K562 (cell line): ENCODE data around the gene PDPK1. TPM values are rescaled to one million over a fixed set of nuclear protein-coding genes. Genes with fewer than 3 reads are reported as not detected.

ENCODE experiments used
- ATAC-seq: fragments of 200-7000 bp; cut with Tn5 transposase; 3 replicates; pipeline ENCODE4 v1.9.1; 2020; ENCODE audit warnings: moderate library complexity
- BruUV-seq: library from RNA; stranded (reverse); fragments of 400-500 nt; replicated peaks from 2 replicates; lab custom pipeline; 2021; lab: Mats Ljungman, UMichigan
- CTCF ChIA-PET: fragments of 300-600 bp; formaldehyde crosslinking; extraction: SDS; loops from one replicate; lab custom pipeline; 2021; ENCODE audit warnings: low intra/inter-chr PET ratio; lab: Yijun Ruan, JAX
- POLR2A ChIA-PET: fragments of 300-600, 350-650 bp; sonication (Branson Sonifier 250); formaldehyde crosslinking; extraction: SDS; loops from one replicate; lab custom pipeline; 2021; ENCODE audit warnings: antibody characterized with exemption, inconsistent platforms; lab: Yijun Ruan, JAX
- DNase-seq, 4 experiments: peaks; one replicate each; pipeline versions ENCODE4 v3.0.0 to v3.0.0-alpha.2; 2011 to 2018; ENCODE audit warnings: low spot score in 3 of 4, mixed read lengths in 3 of 4; ENCODE audit errors: extremely low read depth in 1 of 4
- FAIRE-seq: peaks from 2 replicates; lab custom pipeline; 2011; peaks lifted over from hg19 to GRCh38; lab: Jason Lieb, UNC
- H2AFZ ChIP-seq: 2 replicates; pipeline ENCODE4 v1.6.0; 2011; ENCODE audit warnings: low read depth, low read length, control low read depth, inconsistent platforms
- H3K27ac ChIP-seq: fragments of 200-600 bp; 3 replicates; pipeline ENCODE4 v1.8.0; 2011; ENCODE audit warnings: low read depth, mild to moderate bottlenecking, control low read depth, inconsistent platforms, low read length, moderate library complexity, mixed read lengths; ENCODE audit errors: extremely low read depth
- H3K27me3 ChIP-seq, 2 experiments: fragments of 300-600 bp in 1 of 2; 2 replicates in 1 of 2; 3 replicates in 1 of 2; pipeline versions ENCODE4 v1.6.0 to v1.8.0; 2011; ENCODE audit warnings: inconsistent platforms in 2 of 2, low read length in 2 of 2, mild to moderate bottlenecking in 1 of 2, mixed read lengths in 1 of 2, moderate library complexity in 1 of 2; ENCODE audit not compliant: control insufficient read depth in 2 of 2, insufficient read depth in 2 of 2
- H3K36me3 ChIP-seq: fragments of 300-600 bp; 3 replicates; pipeline ENCODE4 v1.8.0; 2011; ENCODE audit warnings: mild to moderate bottlenecking, low read length, inconsistent platforms; ENCODE audit not compliant: control insufficient read depth, insufficient read depth
- H3K4me1 ChIP-seq, 2 experiments: fragments of 200-600 bp in 1 of 2; replicated peaks in 1 of 2; 2 replicates in 1 of 2; 3 replicates in 1 of 2; pipeline versions ENCODE4 v1.5.1 to v1.8.0; 2011; ENCODE audit warnings: inconsistent platforms in 2 of 2, low read length in 2 of 2, mild to moderate bottlenecking in 1 of 2, mixed read lengths in 1 of 2, moderate library complexity in 1 of 2; ENCODE audit not compliant: control insufficient read depth in 2 of 2, insufficient read depth in 2 of 2
- H3K4me2 ChIP-seq: 2 replicates; pipeline ENCODE4 v1.6.1; 2011; ENCODE audit warnings: low read length, control low read depth, inconsistent platforms, mixed read lengths; ENCODE audit not compliant: insufficient read depth
- H3K4me3 ChIP-seq: fragments of 200-600 bp; sonication (generic), shearing (Covaris generic); 2 replicates; pipeline ENCODE4 v1.5.1; 2016; ENCODE audit warnings: control low read depth, inconsistent platforms
- H3K79me2 ChIP-seq: fragments of 200-600 bp; 3 replicates; pipeline ENCODE4 v1.8.0; 2011; ENCODE audit warnings: low read length, inconsistent platforms; ENCODE audit not compliant: control insufficient read depth, insufficient read depth
- H3K9ac ChIP-seq, 2 experiments: 2 replicates each; pipeline versions ENCODE4 v1.6.0 to v1.6.1; 2011; ENCODE audit warnings: low read depth in 2 of 2, low read length in 2 of 2, control low read depth in 1 of 2, inconsistent platforms in 1 of 2, mild to moderate bottlenecking in 1 of 2, mixed read lengths in 1 of 2; ENCODE audit not compliant: insufficient read depth in 1 of 2
- H3K9me1 ChIP-seq: one replicate; pipeline ENCODE4 v1.6.0; 2011; ENCODE audit warnings: inconsistent platforms, mild to moderate bottlenecking, low read length, moderate library complexity; ENCODE audit not compliant: control insufficient read depth, insufficient read depth
- H3K9me3 ChIP-seq: replicated peaks from 2 replicates; pipeline ENCODE4 v1.5.1; 2011; ENCODE audit warnings: low read depth, low read length, inconsistent platforms; ENCODE audit not compliant: control insufficient read depth, insufficient read depth
- H4K20me1 ChIP-seq: replicated peaks from 2 replicates; pipeline ENCODE4 v1.6.1; 2011; ENCODE audit warnings: low read length, inconsistent platforms, mixed read lengths; ENCODE audit not compliant: control insufficient read depth, insufficient read depth
- HDGF ChIP-seq: fragments of 450-650 bp; IDR thresholded peaks from 2 replicates; pipeline ENCODE4 v1.6.1; 2016
- KAT8 ChIP-seq: fragments of 450-650 bp; IDR thresholded peaks from 2 replicates; pipeline ENCODE4 v1.6.1; 2016; ENCODE audit warnings: low read depth, mild to moderate bottlenecking
- NFIC ChIP-seq: fragments of 450-650 bp; IDR thresholded peaks from 2 replicates; pipeline ENCODE4 v1.6.1; 2017; ENCODE audit warnings: mild to moderate bottlenecking, inconsistent platforms
- PHF8 ChIP-seq: fragments of 200-600 bp; sonication (generic); IDR thresholded peaks from 2 replicates; pipeline ENCODE4 v1.6.1; 2012; ENCODE audit warnings: mixed run types, mild to moderate bottlenecking, inconsistent platforms, low read length, moderate library complexity, borderline replicate concordance
- SNAPC5 ChIP-seq: fragments of 250-450 bp; sonication (Bioruptor Pico); IDR thresholded peaks from 2 replicates; pipeline ENCODE4 v1.8.0; 2021; ENCODE audit warnings: moderate library complexity, mild to moderate bottlenecking, inconsistent platforms
- ZNF609 ChIP-seq: sonication (generic); formaldehyde crosslinking; IDR thresholded peaks from 2 replicates; pipeline ENCODE4 v1.8.1; 2023; ENCODE audit warnings: missing genetic modification reagents, mild to moderate bottlenecking, borderline replicate concordance
- ZNF707 ChIP-seq: fragments of 250-450 bp; sonication (Bioruptor Pico); conservative IDR thresholded peaks from 2 replicates; pipeline ENCODE4 v1.8.0; 2022; ENCODE audit warnings: inconsistent platforms, mild to moderate bottlenecking, moderate library complexity
- WGBS: fragments of 100-300 bp; shearing (Covaris generic); methylation state at CpG from one replicate; pipeline ENCODE4 v1.1.6; 2016; ENCODE audit warnings: low coverage, mixed read lengths; ENCODE audit not compliant: insufficient coverage; ENCODE audit errors: missing lambda C conversion rate; 5-methylcytosine and 5-hydroxymethylcytosine counted together
- in situ Hi-C: fragments of 300-500 bp; cut with MboI; formaldehyde crosslinking; loops from 4 replicates; pipeline ENCODE4 v1.15.0; 2018; ENCODE audit warnings: inconsistent platforms, mixed read lengths
- intact Hi-C: fragments of 100-400 bp; cut with micrococcal nuclease; formaldehyde crosslinking; loops from 2 replicates; pipeline ENCODE4 v1.14.2; 2022
- polyA plus RNA-seq, 8 experiments: library from polyadenylated mRNA; depleted of rRNA in 4 of 8; stranded (reverse) in 5 of 8; unstranded in 3 of 8; fragments of >200 nt; fragmentation: Nextera tagmentation in 2 of 8; fragmentation: Illumina TruSeq in 1 of 8; extraction: Ambion mirVana in 2 of 8; extraction: Trizol in 1 of 8; gene quantifications; 2 replicates each; pipeline versions ENCODE4 v1.2.1 to v1.2.3, GENCODE V29; 2011 to 2014; ENCODE audit warnings: inconsistent platforms in 1 of 8, missing spikeins in 1 of 8
- total RNA-seq, 7 experiments: library from RNA; depleted of rRNA in 6 of 7; stranded (reverse); fragments of >200 nt in 6 of 7; fragmentation: Illumina TruSeq in 2 of 7; extraction: Trizol in 2 of 7; gene quantifications; 2 replicates each; pipeline versions ENCODE4 v1.2.1 to v1.2.3, GENCODE V29; 2011 to 2021; ENCODE audit warnings: low replicate concordance in 1 of 7

PDPK1 gene
- total and polyA plus RNA-seq, 9 of the 15 experiments (the other 6 are each of a cell fraction or from before 2014, with no cell fraction given): 4.0 to 37.2 (median 18.7) TPM

- WGBS: 89% methylated on average over 20 of the region's 29 CpGs
- no peaks in the 10 kb centered on the region for H3K27me3 ChIP-seq
- no peaks in the 10 kb centered on the region for H3K9me1 ChIP-seq
- DNase-seq: no peak
- H3K36me3 ChIP-seq: peaks cover 66% of the 10 kb centered on the region; the same call in 2 of the 3 replicates
- H3K4me3 ChIP-seq: no peak overlapping the region
- no peak for ATAC-seq
- no peaks in the 10 kb centered on the region for H3K9me3 ChIP-seq
- intact Hi-C loops (loop anchor here (2.0 to 10.0 kb wide), 4 partner anchors 33 to 303 kb away; partner anchors contain the start of genes ABCA3, CASKIN1 and CCNF), in situ Hi-C loops (no loop called here)
- peaks cover 17 to 77% of the 10 kb centered on the region in 2 experiments for H3K4me1 ChIP-seq
- no peak overlapping the region for H3K4me2 ChIP-seq
- H3K9ac ChIP-seq: peak overlapping the region in 1 of 2 experiments; percentile 13; a peak in 1 of 4 replicates
- BruUV-seq: no TSS peak
- H3K27ac ChIP-seq: no peak overlapping the region
- H4K20me1 ChIP-seq: peaks cover 9% of the 10 kb centered on the region
- H2AFZ ChIP-seq: no peak overlapping the region
- ChIA-PET CTCF (interaction anchor here (0.9 to 3.5 kb wide), 4 partner anchors 71 to 305 kb away, joined by 3 to 17 read pairs (median 8); partner anchors contain the start of gene CCNF), POLR2A (no interaction called here)
- FAIRE-seq: no peak
- H3K79me2 ChIP-seq: peaks cover 19% of the 10 kb centered on the region
- no peak for TF ChIP-seq PHF8
- TF ChIP-seq NFIC: no peak
- no peak for TF ChIP-seq SNAPC5 (CRISPR knock-in tag)
- TF ChIP-seq ZNF609: no peak
- TF ChIP-seq ZNF707 (CRISPR knock-in tag): no peak
- TF ChIP-seq KAT8: no peak
- no peak for TF ChIP-seq HDGF
These were observed 37.9 kb upstream of the PDPK1 start for GRCh38 chr16:2499890-2500429.
